Activated naive CD4-positive, alpha-beta T cell treated with anti-CD3 and anti-CD28 coated beads, Interleukin-2, amount 50 U/mL, for 24 hours (primary cell): ENCODE measurements around the gene PRKD1.
"Not testable (repeated sequence)": the region's sequence is repeated elsewhere in the genome, so short reads cannot be mapped to it uniquely, and the experiment has no call there.

Experiments
- H3K27ac Mint-ChIP-seq: one replicate; pipeline ENCODE4 v1.8.0; 2021; ENCODE audit warnings: mild to moderate bottlenecking, mixed read lengths
- H3K27me3 Mint-ChIP-seq: one replicate; pipeline ENCODE4 v1.8.0; 2021; ENCODE audit warnings: mixed read lengths
- H3K36me3 Mint-ChIP-seq: one replicate; pipeline ENCODE4 v1.8.0; 2021; ENCODE audit warnings: mixed read lengths
- H3K4me1 Mint-ChIP-seq: one replicate; pipeline ENCODE4 v1.8.0; 2021; ENCODE audit warnings: mixed read lengths
- H3K4me3 Mint-ChIP-seq: one replicate; pipeline ENCODE4 v1.8.0; 2021; ENCODE audit warnings: mild to moderate bottlenecking, mixed read lengths
- H3K9me3 Mint-ChIP-seq: one replicate; pipeline ENCODE4 v1.8.0; 2021; ENCODE audit warnings: mixed read lengths

Gene PRKD1

DNA sequence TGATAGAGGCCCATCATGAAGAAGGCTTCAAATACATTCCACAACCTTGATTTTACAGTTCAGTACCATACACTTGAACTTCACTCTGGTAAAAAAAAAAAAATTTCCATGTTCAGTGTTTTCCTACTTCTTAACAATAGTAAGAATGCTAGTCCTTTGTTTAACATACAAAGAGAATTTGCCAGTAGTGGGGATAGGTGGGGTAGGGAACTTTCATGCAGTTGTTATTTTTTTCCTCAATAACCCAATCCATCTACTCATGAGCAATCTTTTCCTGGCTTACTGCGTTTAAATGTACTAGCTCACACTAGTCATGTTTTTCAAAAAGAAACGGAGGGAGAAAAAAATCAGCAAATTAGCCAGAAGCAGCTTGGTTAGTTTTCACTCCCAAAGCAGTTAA is 206.1 kb downstream of the PRKD1 start:
- Mint-ChIP-seq H3K27ac (no peak overlapping the region), H3K27me3 (no peaks in the 10 kb centered on the region), H3K4me3 (no peak overlapping the region), H3K9me3 (peaks cover under 1% of the 10 kb centered on the region), H3K36me3 (no peaks in the 10 kb centered on the region), H3K4me1 (no peaks in the 10 kb centered on the region)

- Mint-ChIP-seq H3K9me3 (peaks cover 4% of the 10 kb centered on the region), H3K4me1 (no peaks in the 10 kb centered on the region), H3K36me3 (no peaks in the 10 kb centered on the region), H3K27ac (no peak overlapping the region), H3K27me3 (no peaks in the 10 kb centered on the region), H3K4me3 (no peak overlapping the region)
These were observed 209.7 kb downstream of the PRKD1 start for GRCh38 chr14:29717901-29718300.

DNA sequence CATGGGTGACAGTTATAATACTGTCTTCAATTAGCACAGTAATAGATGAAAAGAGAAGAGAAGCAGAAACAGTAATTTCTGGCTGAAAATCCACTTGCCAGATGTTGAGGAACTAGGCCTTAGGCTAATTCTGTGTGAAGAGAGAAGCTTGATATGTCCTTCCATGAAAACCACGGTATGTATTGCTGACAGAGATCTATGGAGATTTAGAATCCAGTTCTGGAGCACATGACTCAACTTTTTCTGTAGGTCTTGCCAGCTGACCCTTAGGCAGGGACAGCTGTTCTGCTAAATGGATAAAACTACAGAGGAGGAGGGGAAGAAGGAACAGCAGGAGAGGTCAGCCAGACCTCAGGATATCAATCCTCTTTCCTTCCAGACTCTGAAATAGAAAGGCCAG is 211.5 kb downstream of the PRKD1 start:
- H3K4me3 Mint-ChIP-seq: no peak overlapping the region
- H3K27me3 Mint-ChIP-seq: no peaks in the 10 kb centered on the region
- peaks cover 4% of the 10 kb centered on the region for H3K9me3 Mint-ChIP-seq
- H3K36me3 Mint-ChIP-seq: no peaks in the 10 kb centered on the region
- H3K4me1 Mint-ChIP-seq: no peaks in the 10 kb centered on the region
- H3K27ac Mint-ChIP-seq: no peak overlapping the region

DNA sequence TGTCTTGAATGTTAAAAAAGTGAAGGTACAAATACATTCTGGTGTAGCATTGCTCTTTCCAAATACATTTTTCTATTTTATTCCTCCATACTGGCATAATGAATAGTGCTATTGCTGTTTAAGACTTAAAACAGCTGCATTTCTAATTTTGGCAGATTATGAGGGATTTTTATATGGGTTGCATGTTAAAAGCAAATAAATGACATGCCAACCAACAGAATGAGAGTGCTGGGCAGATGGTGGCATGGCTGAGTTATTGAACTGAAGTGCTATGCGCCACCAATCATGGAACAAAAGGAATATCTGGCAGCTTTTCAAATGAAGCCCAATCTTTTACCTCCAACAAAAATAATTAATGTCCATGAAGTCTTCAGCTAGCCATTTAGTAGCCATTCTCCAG is 215.0 kb downstream of the PRKD1 start:
- H3K9me3 Mint-ChIP-seq: peaks cover 4% of the 10 kb centered on the region
- no peak overlapping the region for H3K27ac Mint-ChIP-seq
- no peaks in the 10 kb centered on the region for H3K27me3 Mint-ChIP-seq
- no peaks in the 10 kb centered on the region for H3K36me3 Mint-ChIP-seq
- no peak overlapping the region for H3K4me3 Mint-ChIP-seq
- H3K4me1 Mint-ChIP-seq: no peaks in the 10 kb centered on the region

GRCh38 chr14:29710015-29710414 is 217.6 kb downstream of the PRKD1 start:
- Mint-ChIP-seq H3K27me3 (no peaks in the 10 kb centered on the region), H3K9me3 (peaks cover 11% of the 10 kb centered on the region), H3K36me3 (no peaks in the 10 kb centered on the region), H3K27ac (no peak overlapping the region), H3K4me3 (no peak overlapping the region), H3K4me1 (no peaks in the 10 kb centered on the region)

DNA sequence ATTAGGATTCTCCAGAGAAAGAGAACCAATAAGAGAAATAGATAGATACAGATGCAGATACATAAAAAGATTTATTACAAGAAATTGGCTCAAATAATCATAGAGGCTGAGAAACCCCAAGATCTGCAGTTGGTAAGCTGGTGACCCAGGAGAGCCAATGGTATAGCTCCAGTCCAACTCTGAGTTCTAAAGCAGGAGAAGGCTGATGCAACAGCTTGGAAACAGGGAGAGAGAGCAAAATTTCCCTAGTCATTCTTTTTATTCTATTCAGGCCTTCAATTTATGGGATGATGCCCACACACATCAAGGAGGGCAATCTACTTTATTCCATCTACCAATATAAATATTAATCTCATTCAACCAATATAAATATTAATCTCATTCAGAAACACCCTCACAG is 218.2 kb downstream of the PRKD1 start:
- Mint-ChIP-seq H3K4me3 (no peak overlapping the region), H3K9me3 (peaks cover 11% of the 10 kb centered on the region), H3K4me1 (no peaks in the 10 kb centered on the region), H3K27ac (no peak overlapping the region), H3K36me3 (no peaks in the 10 kb centered on the region), H3K27me3 (no peaks in the 10 kb centered on the region)

DNA sequence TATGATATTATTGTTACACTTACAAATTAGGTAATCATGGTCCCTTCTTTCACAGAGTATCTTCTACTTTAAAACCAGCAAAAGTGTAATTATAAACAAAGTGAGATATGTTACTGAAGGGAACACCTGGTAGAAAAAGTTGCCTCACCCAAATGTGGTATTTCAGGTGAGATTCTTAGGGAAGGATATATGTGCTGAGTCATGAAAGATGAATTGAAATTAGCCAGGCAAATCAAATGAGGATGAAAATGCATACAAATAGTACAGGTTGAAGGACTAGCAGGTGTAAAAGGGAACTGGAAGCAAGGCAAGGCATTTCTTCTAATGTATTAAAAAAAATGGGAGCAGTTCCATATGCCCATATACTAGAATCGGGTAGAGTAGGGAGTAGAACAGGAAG is 220.9 kb downstream of the PRKD1 start:
- Mint-ChIP-seq H3K4me1 (no peaks in the 10 kb centered on the region), H3K27me3 (no peaks in the 10 kb centered on the region), H3K4me3 (no peak overlapping the region), H3K27ac (no peak overlapping the region), H3K36me3 (no peaks in the 10 kb centered on the region), H3K9me3 (peaks cover 11% of the 10 kb centered on the region)

- H3K4me3 Mint-ChIP-seq: no peak overlapping the region
- no peaks in the 10 kb centered on the region for H3K36me3 Mint-ChIP-seq
- no peak overlapping the region for H3K27ac Mint-ChIP-seq
- H3K27me3 Mint-ChIP-seq: no peaks in the 10 kb centered on the region
- no peaks in the 10 kb centered on the region for H3K4me1 Mint-ChIP-seq
- H3K9me3 Mint-ChIP-seq: peaks cover 15% of the 10 kb centered on the region
These were observed 221.8 kb downstream of the PRKD1 start for GRCh38 chr14:29705801-29706200.

- H3K36me3 Mint-ChIP-seq, H3K4me1 Mint-ChIP-seq, H3K4me3 Mint-ChIP-seq, H3K27me3 Mint-ChIP-seq, H3K27ac Mint-ChIP-seq: not testable (repeated sequence)
- H3K9me3 Mint-ChIP-seq: peaks cover 22% of the 10 kb centered on the region
These were observed 238.1 kb downstream of the PRKD1 start for GRCh38 chr14:29689597-29689996.

GRCh38 chr14:29687866-29688265 is 239.8 kb downstream of the PRKD1 start:
- no peak overlapping the region for H3K27ac Mint-ChIP-seq
- no peaks in the 10 kb centered on the region for H3K4me1 Mint-ChIP-seq
- H3K4me3 Mint-ChIP-seq: no peak overlapping the region
- peaks cover 15% of the 10 kb centered on the region for H3K9me3 Mint-ChIP-seq
- no peaks in the 10 kb centered on the region for H3K27me3 Mint-ChIP-seq
- no peaks in the 10 kb centered on the region for H3K36me3 Mint-ChIP-seq

DNA sequence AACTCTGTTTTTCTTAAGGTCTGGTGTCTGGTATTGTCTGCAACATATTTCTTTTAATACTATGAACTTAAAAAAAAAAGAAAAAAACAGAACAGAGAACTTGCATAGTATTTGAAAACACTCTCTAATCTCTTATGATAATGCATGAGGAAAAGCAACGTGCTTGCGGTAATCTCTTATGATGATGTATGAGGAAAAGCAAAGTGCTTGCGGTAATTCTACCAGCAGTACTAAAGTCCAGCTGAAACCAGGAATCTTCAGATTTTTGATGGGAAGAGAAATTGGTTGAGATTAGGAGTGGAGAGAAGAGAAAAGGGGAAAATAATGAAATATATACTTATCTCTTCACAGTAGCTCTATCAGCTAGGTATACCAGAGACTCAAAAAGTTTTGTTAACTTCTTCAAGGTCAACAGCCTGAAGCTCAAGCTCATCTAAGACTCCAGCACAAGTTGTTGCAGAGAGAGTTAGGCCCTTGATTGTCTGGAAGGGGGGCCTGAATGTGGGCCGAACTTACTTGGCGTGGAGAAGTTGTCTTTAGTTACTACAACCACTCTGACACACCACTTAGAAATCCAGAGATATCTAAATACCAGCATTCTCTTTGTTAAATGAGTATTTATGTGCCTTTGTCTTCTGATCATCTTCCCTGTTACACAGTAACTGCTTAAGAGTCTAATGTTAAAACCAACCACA is 240.4 kb downstream of the PRKD1 start:
- Mint-ChIP-seq H3K27me3 (no peaks in the 10 kb centered on the region), H3K9me3 (peaks cover 9% of the 10 kb centered on the region), H3K4me1 (no peaks in the 10 kb centered on the region), H3K4me3 (no peak overlapping the region), H3K36me3 (no peaks in the 10 kb centered on the region), H3K27ac (no peak overlapping the region)

- Mint-ChIP-seq H3K36me3 (no peaks in the 10 kb centered on the region), H3K9me3 (peaks cover 1% of the 10 kb centered on the region), H3K27ac (no peak overlapping the region), H3K4me3 (no peak overlapping the region), H3K27me3 (no peaks in the 10 kb centered on the region), H3K4me1 (no peaks in the 10 kb centered on the region)
These were observed 242.7 kb downstream of the PRKD1 start for GRCh38 chr14:29684926-29685325.

GRCh38 chr14:29682789-29683188 is 244.9 kb downstream of the PRKD1 start:
- no peaks in the 10 kb centered on the region for H3K4me1 Mint-ChIP-seq
- H3K36me3 Mint-ChIP-seq: no peaks in the 10 kb centered on the region
- no peaks in the 10 kb centered on the region for H3K27me3 Mint-ChIP-seq
- no peak overlapping the region for H3K4me3 Mint-ChIP-seq
- H3K27ac Mint-ChIP-seq: no peak overlapping the region
- H3K9me3 Mint-ChIP-seq: peaks cover 9% of the 10 kb centered on the region

DNA sequence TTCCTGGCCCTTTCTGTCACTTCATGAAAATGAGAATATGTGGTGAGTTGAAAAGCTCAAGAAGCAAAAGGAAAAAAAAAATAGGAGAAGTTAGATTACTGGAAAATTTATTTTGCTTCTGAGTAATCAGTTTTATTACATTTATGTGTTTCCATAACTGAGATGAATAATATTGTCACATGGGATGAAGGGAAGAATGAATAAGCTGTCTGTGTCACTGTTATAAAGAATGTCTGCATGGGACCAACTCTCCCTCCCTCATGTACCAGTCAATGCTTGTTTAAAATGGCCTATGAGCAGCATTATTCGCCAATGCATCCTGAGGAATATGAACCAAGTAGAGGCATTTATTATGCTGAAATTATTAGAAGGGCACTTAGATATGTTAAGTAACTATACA is 246.3 kb downstream of the PRKD1 start:
- Mint-ChIP-seq H3K36me3 (no peaks in the 10 kb centered on the region), H3K9me3 (peaks cover 9% of the 10 kb centered on the region), H3K27me3 (no peaks in the 10 kb centered on the region), H3K27ac (no peak overlapping the region), H3K4me3 (no peak overlapping the region), H3K4me1 (no peaks in the 10 kb centered on the region)

DNA sequence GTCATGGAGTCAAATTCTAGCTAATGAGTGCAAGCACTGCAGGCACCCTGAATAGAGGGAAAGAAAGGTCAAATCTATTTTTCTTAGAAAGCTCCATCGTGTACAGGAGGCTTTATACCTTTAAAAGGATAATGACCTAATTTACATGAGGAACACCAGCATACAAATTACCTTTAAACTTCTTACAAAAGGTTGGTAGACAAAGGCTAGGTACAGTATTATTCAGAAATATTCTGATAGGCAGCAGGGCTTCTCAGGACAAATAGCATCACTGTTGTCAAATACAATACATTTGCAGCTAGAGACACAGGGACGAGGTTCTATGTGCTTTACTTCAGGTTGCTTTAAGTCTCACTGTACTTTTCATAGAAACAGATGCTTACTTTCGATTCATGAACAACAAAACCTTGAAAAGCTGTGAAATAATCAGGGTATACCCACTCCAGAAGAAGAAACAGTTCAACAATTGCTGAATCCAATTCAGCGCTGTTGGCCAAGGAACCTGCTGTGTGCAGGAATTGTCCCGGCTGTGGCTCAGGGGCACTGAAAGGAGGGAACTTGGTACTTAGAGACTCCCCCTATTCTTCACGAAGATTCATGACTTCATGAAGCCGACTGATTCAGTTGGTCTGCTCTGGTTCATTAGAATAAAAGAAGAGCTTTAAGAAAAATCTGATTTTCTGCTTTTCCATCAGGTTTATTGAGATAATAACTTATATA is 252.9 kb downstream of the PRKD1 start:
- Mint-ChIP-seq H3K36me3 (no peaks in the 10 kb centered on the region), H3K9me3 (peaks cover 5% of the 10 kb centered on the region), H3K4me3 (no peak overlapping the region), H3K4me1 (no peaks in the 10 kb centered on the region), H3K27ac (no peak overlapping the region), H3K27me3 (no peaks in the 10 kb centered on the region)

GRCh38 chr14:29672831-29673230 is 254.8 kb downstream of the PRKD1 start:
- Mint-ChIP-seq H3K9me3 (no peaks in the 10 kb centered on the region), H3K36me3 (no peaks in the 10 kb centered on the region)

GRCh38 chr14:29671034-29671433 is 256.6 kb downstream of the PRKD1 start:
- no peaks in the 10 kb centered on the region for H3K27me3 Mint-ChIP-seq
- H3K4me1 Mint-ChIP-seq: no peaks in the 10 kb centered on the region
- H3K27ac Mint-ChIP-seq: no peak overlapping the region
- no peaks in the 10 kb centered on the region for H3K9me3 Mint-ChIP-seq
- no peaks in the 10 kb centered on the region for H3K36me3 Mint-ChIP-seq
- no peak overlapping the region for H3K4me3 Mint-ChIP-seq

More at GRCh38 chr14:29672831-29673230, 254.8 kb downstream of the PRKD1 start:
- no peak overlapping the region for H3K27ac Mint-ChIP-seq
- H3K4me3 Mint-ChIP-seq: no peak overlapping the region
- H3K27me3 Mint-ChIP-seq: no peaks in the 10 kb centered on the region
- H3K4me1 Mint-ChIP-seq: no peaks in the 10 kb centered on the region
